Skin epidermis (tissue), 12 donors: ENCODE measurements around the gene NUDC.
A peak's percentile ranks its signal among the peaks of the same experiment; 100 is the strongest.
"Not testable (repeated sequence)": the region's sequence is repeated elsewhere in the genome, so short reads cannot be mapped to it uniquely, and the experiment has no call there.

Experiments used
- H3K27ac ChIP-seq, 21 experiments: fragments of 200-600 bp; sonication (generic) in 11 of 21; one replicate each; pipeline ENCODE4 v1.5.0; 2020; ENCODE audit warnings: mild to moderate bottlenecking in 3 of 21, inconsistent platforms in 2 of 21, moderate library complexity in 2 of 21
- H3K4me3 ChIP-seq, 7 experiments: fragments of 200-600 bp; sonication (generic) in 2 of 7; one replicate each; pipeline ENCODE4 v1.5.0; 2020; ENCODE audit warnings: inconsistent platforms in 2 of 7, mild to moderate bottlenecking in 2 of 7, moderate library complexity in 1 of 7

The NUDC gene

DNA sequence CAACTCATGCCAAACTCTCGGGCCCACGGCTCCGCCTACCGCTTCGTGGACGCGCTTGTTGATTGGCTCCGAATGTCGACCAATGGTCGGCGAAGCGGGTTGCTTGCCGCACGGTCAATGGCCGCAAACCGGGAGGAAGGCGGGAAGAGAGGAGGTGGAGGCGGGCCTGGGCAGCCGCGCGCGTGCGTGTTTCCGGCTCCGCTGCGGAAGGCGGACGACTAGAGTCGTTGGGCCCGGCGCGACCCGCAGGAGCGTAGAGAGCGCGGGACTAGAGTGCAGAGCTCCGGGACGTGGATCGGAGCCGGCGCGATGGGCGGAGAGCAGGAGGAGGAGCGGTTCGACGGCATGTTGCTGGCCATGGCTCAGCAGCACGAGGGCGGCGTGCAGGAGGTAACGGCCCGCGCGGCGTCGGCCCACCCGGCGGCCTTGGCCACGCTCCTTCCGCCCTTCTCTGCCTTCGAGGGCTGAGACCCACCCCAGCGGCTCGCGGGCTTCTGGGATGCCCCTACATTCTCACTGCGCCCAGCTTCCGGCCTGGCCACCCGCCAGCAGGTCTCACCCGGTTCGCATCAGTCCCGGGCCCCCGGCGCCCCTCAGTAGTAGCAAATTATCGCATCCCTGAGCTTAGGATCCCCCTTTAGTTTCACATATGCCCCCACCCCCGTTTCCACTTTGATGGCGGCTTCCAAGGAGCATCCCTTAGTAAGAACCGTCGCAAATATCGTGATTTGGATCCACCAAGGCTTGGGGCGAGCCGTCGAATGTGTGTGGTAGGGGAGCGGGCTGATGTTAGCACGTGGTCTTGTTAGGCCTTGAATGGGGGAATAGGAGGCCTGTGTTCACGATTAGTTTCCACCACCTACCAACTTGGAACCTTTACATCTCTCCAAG, at the start of gene NUDC:
Gene NUDC, plus strand, starts transcription at position 204 of the 891 bp plus-strand sequence. Its CDS starts 106 bp downstream, at position 310.
- peak within 1 kb of the TSS; percentile 73 to 97 (median 90) for H3K4me3 ChIP-seq
- H3K27ac ChIP-seq = peak within 1 kb of the TSS; percentile 76 to 98 (median 91)

DNA sequence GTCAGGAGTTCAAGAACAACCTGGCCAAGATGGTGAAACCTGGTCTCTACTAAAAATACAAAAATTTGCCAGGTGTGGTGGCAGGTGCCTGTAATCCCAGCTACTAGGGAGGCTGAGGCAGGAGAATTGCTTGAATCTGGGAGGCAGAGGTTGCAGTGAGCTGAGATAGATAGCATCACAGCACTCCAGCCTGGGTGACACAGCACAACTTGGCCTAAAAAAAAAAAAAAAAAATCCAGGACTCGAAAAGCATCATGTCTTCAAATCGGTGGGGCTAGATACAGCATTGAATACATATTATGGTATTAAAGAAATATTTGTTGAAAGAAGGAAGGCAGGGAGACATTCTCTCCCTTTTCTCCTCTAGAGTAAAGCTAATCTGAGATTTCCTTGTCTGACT, 48.4 kb upstream of the NUDC start:
- H3K27ac ChIP-seq = peak overlapping the region in 2 of 21 experiments; percentile 17 to 57
- H3K4me3 ChIP-seq = not testable (repeated sequence)

DNA sequence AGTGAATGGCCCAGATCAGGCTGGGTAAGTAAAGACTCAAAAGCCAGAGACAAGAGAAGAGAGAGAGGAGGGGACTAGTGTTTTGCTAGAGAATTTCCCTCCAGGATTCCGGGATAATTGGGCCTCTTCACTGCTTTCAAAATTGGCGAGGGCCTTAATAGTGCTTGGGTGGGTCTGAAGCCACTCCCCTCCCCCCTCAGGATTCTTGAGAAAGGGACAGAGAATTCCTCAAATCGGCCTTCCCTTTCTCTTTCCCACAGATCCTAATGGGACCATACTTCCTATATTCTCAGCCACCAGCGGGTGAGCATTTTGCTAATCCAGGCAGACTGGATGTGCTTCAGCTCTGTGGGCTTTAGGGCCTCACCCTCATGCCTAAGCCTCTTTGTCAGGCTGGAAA, 46.6 kb upstream of the NUDC start:
- Histone ChIP-seq H3K4me3 (no peak overlapping the region), H3K27ac (peak overlapping the region in 5 of 21 experiments; percentile 16 to 69 (median 26))

DNA sequence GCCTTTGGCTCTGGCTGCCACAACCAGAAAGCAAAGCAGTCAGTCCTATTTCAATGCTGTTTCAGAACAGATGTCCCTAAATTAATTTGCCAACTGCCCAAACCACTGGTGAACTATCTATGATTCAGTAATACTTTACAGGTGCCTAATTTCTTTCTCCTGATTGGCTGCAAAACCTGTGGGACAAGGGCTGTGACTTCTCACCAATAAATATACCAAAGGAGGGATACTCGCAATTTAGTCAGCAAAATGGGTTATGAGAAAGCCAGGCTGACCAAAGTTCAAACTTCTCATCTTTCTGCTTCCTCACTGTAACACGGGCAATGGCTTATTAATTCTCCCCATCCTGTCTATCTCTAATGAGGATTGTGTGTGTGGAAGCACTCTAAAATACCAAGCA, 44.2 kb upstream of the NUDC start:
- H3K4me3 ChIP-seq = no peak overlapping the region
- H3K27ac ChIP-seq = peak overlapping the region in 3 of 21 experiments; percentile 1 to 49 (median 11)

DNA sequence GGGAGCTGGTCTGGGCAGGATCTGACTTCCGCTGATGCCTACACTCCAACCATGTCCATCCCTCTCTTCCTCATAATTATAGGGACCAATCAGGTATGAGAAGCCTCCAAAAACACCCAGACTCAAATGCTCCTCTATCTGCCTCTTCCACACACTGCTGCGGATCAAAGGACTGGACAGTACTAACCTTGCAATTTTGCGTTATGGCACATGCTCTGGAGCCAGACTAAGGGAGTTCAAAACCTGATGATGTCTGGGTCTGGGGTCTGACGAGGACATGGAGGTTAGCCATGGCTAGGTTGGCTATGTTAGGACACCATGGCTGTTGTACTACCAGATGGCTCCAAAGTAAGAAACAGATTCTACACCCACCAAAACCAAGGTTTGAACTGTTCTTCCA, 41.8 kb upstream of the NUDC start:
- no peak overlapping the region for H3K27ac ChIP-seq
- H3K4me3 ChIP-seq = no peak overlapping the region

DNA sequence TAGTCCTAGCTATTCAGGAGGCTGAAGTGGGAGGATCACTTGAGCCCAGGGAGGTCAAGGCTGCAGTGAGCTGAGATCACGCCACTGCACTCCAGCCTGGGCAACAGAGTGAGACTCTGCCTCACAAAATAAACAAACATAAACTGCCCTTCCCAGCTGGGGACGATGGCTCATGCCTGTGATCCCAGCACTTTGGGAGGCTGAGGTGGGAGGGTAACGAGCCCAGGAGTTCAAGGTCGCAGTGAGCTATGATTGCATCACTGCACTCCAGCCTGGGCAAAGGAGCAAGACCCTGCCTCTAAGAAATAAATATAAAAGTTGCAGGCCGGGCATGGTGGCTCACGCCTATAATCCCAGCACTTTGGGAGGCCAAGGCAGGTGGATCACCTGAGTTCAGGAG, 39.9 kb upstream of the NUDC start:
- H3K4me3 ChIP-seq, H3K27ac ChIP-seq: not testable (repeated sequence)

DNA sequence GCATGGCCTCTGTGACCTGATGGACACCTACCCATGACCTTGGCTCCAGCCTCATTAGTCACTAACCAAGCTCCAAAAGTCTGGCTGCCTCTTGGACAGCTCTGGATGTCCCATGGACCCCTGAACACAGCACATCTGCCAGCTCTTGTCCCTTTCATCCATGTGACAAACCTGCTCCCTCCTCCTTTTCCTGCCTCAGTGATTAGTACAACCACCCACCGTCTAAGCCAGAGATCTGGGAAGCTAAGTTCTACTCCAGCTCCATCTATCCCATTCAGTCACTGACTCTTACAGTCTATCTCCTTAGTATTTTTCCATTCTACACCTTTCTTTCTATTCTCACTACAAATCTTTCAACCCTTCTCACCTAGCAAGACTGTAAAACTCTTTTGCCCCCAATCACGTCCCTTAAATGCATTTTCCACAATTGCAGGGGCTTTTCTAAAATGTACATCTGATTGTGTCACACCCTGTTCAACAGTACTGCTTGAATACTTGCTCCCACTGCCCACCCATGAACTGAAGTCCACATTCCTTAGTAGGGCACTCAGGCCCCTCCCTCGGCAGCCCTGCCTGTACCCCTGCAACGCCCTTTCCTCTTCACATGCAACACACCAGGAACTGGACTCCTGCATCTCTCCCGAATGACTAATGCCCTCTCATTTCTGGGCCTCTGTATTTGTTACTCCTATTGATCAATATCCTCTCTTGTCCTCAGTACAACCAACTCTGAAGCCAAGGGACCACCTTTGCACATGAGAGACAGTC, 38.7 kb upstream of the NUDC start:
- H3K27ac ChIP-seq = no peak overlapping the region
- H3K4me3 ChIP-seq = no peak overlapping the region

DNA sequence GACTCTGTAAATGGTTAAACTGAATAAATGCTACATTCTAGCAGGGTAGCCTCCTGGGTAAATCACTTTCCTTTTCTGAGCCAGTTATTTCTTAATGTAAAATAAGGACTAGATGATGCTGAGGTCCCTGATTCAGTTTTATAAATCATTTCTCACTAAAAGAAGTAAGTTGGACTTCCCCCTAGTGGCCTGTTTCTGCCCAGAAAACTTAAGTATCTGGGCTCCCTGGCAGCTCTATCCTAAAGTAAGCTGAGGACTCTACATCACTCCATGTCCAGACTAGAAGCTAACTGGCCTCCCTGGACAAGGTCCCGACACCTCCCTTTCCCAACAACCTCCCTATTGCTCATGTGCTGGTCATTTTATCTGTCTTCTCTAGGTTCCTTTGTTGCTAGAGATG, 34.4 kb upstream of the NUDC start:
- H3K27ac ChIP-seq = no peak overlapping the region
- no peak overlapping the region for H3K4me3 ChIP-seq

DNA sequence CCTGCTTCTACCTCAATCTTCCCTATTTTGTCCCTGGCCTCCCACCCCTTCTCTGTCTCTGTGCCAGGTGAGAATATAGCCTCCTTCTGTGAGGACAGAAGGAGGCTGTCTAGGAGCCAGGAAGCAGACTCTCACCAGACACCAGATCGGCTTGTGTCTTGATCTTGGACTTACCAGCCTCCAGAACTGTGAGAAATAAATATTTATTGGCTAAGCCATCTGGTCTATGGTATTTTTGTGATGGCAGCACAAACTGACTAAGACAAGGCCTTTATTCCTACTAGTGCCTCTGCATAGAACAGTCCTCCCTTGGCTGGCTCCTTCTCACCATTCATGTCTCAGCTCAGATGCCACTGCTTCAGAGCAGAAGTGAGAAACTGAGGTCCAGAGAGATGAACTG, 33.3 kb upstream of the NUDC start:
- no peak overlapping the region for H3K27ac ChIP-seq
- no peak overlapping the region for H3K4me3 ChIP-seq

DNA sequence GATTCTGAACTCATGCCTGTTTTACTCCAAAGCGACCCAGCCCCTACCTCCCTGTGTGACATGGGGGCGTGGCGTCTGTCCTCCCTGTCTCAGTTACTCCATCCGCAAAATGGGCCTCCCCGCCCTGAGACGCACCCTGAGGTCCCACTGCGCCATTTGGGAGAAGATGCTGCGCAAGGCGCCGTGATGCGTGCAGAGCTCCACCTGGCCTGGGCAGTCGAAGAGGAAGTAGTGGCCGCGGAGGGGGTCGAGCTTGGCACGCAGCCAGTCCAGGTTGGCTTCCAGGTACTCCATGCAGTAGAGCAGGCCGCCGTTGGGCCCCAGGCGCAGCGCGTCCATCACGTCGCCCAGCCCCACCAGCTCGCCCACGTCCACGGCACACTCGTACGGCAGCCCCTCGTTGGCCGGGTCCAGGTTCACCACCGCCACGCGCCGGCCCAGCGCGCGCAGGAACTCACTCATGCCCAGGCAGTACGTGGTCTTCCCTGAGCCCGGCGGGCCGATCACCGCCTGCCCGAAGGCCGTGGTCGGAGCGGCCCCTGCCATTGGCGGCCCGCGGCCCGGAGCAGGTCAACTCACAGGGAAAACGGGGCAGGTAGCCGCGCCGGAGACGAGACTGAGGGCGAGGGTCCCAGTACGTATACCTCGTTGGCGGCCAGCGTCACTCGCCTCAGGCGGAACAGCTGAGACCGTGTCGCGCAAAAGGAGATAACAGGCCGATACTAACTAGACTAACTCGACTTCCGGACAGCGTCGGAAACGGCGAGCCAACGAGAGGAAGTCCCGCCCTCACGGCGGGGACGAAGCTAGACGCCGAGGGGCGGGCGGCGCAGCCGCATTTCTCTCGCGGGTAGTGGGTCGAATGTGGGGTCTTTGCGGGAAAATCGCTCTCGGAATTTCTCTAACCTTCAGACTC, 31.7 kb upstream of the NUDC start, which contains the start of gene GPN2:
Gene GPN2, minus strand, starts transcription at position 733 of the 916 bp plus-strand sequence. Its CDS starts 187 bp downstream, at position 546.
- H3K4me3 ChIP-seq = peak within 1 kb of the TSS; percentile 89 to 99 (median 97)

DNA sequence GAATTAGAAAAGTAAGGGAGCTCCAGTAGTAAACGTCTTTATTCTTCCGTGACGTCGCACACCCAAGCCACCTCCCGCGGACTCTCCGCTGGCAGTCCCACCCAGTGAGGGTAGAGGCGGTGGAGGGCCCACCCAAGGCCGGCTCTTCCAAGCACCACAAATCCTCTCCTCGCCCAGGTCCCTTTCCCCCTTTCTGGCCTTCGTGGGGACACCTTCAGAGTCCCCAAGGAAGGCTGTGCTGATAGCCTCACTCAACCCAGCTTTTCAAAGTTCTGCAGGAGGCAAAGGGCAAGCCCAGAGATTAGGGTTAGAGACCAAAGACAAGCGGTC, 31.1 kb upstream of the NUDC start:
- Histone ChIP-seq H3K4me3 (peak overlapping the region; percentile 89 to 99 (median 97)), H3K27ac (peak overlapping the region; percentile 57 to 98 (median 90))

More for the DNA sequence above, 31.7 kb upstream of the NUDC start, which contains the start of gene GPN2:
- H3K27ac ChIP-seq = peak within 1 kb of the TSS; percentile 71 to 98 (median 90)

DNA sequence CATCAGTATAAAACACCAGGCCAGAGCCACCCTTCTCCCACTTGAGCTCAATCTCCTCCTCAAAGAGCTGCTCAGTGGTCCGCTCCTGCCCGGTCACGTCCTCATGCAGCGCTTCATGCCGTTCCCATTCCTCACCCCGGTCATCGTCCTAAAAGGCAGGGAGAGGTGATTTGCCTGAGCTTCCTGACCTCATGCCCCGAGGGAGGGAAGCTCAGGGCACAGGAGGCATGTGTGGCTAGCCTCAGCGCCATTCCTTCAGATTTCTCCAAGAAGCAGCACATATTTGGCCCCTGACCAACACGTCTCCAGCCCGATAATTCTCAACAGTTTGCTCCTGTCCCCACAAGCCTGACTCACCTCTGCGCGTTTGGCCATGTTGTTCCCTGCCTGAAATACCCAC, 27.3 kb upstream of the NUDC start:
- H3K27ac ChIP-seq = no peak overlapping the region
- H3K4me3 ChIP-seq = no peak overlapping the region

DNA sequence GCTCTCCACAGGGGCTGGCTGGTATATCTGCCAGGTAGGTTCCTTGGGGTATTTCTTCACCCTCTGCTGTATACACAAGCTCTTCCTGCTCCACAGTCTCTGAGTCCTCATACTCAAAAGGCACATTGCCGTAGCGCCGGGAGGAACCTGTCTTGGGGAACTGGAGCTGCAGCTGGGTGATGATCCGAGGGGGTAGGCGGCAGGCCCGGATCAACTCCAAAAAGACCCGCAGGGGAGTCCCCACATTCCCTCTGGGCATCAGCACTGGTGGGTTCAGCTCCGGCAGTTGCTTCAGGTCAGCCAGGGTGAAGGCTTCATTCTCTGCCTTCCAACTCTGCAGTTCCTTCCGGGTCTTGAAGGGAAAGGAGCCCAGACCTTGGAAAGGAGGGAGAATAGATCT, 24.2 kb upstream of the NUDC start:
- Histone ChIP-seq H3K4me3 (no peak overlapping the region), H3K27ac (no peak overlapping the region)

DNA sequence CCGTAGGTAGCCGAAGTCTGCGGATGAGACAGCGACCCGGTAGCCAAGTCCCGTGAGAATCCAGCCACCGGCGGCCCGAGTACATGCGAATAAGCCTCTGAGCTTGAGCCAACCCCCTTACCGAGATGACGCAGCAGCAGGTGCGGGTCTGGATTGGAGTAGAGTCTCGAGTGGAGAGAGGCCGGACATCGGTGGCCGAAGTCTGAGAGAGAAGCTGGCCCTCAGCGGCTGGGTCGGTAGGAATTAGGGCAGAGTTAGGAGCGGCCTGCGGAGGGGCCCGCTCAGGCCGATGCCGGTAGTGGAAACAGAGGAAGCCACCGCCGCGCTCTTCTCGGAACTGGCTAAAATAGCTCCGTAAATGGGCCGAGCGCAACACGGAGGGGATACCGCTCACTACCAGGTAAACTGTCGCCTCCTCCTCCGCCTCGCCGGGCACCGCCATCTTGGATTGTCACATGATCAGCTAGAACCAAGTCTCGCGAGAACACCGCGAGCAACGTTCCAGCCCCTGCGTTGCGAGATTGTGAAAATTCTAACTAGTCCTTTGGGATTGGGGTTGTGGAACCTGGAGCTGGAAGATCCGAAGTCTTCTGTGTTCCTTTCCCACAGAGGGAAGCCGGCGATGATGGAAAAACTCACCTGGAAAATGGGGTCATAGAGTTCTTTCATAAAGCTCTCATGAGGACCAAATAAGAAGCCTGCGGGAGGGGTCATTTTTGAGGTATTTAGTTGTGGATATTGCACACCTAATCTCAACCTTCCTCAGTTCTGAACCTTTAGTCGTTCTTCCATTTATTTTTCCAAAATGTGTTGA, 21.3 kb upstream of the NUDC start, which contains the start of gene GPATCH3:
Gene GPATCH3, minus strand, starts transcription at position 467 of the 814 bp plus-strand sequence. Its CDS starts 25 bp downstream, at position 442.
- peak within 1 kb of the TSS; percentile 53 to 99 (median 85) for H3K4me3 ChIP-seq
- peak within 1 kb of the TSS; percentile 50 to 94 (median 88) for H3K27ac ChIP-seq

DNA sequence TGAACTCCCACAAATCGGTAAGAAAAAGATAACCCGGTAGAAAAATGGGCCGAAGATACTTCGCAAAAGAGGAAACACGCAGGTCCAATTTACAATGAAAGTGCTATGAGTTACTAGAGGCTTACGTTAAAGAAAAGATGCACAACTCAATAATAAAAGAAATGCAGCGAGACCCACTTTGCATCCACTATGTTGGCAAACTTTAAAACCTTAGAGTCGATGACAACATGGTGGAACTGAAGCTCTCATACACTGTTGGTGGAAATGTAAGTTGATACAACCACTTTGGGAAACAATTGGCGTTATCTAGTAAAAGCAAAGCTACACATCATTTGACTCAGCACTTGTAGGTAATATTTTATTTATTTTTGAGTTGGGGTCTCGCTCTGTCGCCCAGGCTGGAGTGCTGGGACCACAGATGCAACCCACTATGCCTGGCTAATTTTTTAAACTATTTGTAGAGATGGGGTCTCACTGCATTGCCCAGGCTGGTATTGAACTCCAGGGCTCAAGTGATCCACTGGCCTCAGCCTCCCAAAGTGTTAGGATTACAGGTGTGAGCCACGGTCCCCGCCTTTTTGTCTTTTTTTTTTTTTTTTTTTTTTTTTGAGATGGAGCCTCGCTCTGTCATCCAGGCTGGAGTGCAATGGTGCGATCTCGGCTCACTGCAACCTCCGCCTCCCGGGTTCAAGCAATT, 20.6 kb upstream of the NUDC start:
- H3K4me3 ChIP-seq = peak overlapping the region; percentile 53 to 99 (median 85)
- H3K27ac ChIP-seq = peak overlapping the region in 19 of 21 experiments; percentile 69 to 94 (median 88)

DNA sequence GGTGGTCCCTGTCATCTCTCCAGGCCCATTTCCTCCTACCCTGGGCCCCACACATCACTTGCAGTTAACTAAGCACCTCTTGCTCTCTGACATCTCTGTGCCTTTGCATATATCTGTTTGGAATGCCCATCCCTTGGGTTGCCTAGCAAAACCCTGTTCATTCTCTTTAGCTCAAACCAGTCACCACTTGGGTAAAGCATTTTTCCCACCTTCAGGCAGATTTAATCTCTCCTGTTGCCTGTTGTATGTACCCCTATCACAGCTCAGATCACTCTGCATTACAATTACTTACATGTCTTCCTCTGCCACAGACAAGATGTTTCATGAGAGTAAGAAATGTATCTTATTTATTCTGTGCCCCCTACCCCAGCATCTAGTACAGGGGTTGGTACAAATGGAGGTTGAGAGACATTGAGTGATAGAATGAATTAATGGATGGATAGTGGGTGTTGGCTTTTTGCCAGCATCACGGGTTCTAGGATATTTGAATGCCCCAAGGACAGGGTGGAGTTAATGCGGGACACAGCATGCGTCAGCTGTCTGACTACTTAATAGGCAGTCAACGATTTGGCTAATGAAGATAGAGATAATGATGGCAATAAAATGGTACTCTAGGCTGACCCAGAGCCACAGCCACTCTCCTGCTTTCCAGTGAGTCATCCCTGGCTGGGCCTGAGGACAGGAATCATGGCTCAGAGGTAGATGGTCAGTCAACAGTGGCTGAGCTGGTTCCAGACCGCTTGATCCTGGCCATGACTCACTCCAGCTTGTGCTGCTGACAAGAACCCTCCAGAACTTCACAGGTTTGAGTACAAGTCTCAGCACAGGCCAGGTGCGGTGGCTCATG, 14.2 kb upstream of the NUDC start:
- no peak overlapping the region for H3K27ac ChIP-seq
- H3K4me3 ChIP-seq = no peak overlapping the region

DNA sequence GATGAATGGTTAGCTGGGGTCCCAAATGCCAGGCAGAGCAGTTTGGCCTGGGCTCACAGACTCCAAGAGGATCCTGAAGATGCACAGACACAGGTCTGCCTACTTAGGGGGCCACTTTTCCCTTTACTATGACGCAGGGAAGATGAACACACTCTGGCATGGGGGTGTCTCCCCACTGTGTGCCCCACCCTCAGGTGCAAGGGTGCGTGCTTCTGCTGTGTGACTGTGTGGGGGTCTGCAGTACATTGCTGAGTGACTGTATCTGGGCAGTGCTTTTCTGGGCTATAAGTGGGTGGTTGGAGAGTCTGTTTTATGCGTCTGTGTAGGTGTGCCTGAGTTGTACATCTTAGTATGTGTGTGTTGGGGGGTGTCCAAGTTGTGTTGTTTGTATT, 11.6 kb upstream of the NUDC start:
- Histone ChIP-seq H3K27ac (no peak overlapping the region), H3K4me3 (no peak overlapping the region)
